ENCODE data around the gene CELA3A. TPM values are rescaled to one million over a fixed set of nuclear protein-coding genes. Genes with fewer than 3 reads are reported as not detected.
"Not testable (repeated sequence)": the region's sequence is repeated elsewhere in the genome, so short reads cannot be mapped to it uniquely, and the experiment has no call there.

The CELA3A gene
- total and polyA plus RNA-seq, 4 donors = 0.06 to 0.23 TPM; not detected in 2

GRCh38 chr1:22031214-22031962 lies 29.9 kb downstream of the CELA3A start:
- TF ChIP-seq, protein P1, sequence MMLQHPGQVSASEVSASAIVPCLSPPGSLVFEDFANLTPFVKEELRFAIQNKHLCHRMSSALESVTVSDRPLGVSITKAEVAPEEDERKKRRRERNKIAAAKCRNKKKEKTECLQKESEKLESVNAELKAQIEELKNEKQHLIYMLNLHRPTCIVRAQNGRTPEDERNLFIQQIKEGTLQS (IDR thresholded peaks at IDR 0.05) = no peak
- TF ChIP-seq JUND (IDR thresholded peaks at IDR 0.05) = no peak
- TF ChIP-seq, protein P2, sequence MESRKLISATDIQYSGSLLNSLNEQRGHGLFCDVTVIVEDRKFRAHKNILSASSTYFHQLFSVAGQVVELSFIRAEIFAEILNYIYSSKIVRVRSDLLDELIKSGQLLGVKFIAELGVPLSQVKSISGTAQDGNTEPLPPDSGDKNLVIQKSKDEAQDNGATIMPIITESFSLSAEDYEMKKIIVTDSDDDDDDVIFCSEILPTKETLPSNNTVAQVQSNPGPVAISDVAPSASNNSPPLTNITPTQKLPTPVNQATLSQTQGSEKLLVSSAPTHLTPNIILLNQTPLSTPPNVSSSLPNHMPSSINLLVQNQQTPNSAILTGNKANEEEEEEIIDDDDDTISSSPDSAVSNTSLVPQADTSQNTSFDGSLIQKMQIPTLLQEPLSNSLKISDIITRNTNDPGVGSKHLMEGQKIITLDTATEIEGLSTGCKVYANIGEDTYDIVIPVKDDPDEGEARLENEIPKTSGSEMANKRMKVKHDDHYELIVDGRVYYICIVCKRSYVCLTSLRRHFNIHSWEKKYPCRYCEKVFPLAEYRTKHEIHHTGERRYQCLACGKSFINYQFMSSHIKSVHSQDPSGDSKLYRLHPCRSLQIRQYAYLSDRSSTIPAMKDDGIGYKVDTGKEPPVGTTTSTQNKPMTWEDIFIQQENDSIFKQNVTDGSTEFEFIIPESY (IDR thresholded peaks at IDR 0.05) = no peak
- TF ChIP-seq HNF4G (IDR thresholded peaks at IDR 0.05) = no peak
- H3K9me3 ChIP-seq (ENCODE audit: control insufficient read depth in 4 of 4, low read length in 3 of 4) = no peaks in the 10 kb centered on the region
- H3K4me3 ChIP-seq (ENCODE audit: low read depth in 1 of 3, low read length in 3 of 3) = no peak overlapping the region
- no peak for DNase-seq (ENCODE audit: low spot score)
- 75% methylated on average over 8 of the region's 8 CpGs for whole genome bisulfite sequencing
- H3K27me3 ChIP-seq (ENCODE audit: control insufficient read depth in 4 of 4, insufficient read depth in 4 of 4, low read length in 3 of 4) = no peaks in the 10 kb centered on the region
- no peak overlapping the region for H3K27ac ChIP-seq (ENCODE audit: low read depth in 1 of 2, low read length in 2 of 2)
- peaks cover 0 to 6% (median 5%) of the 10 kb centered on the region in 4 donors for H3K36me3 ChIP-seq (ENCODE audit: control insufficient read depth in 4 of 4, insufficient read depth in 3 of 4, low read depth in 1 of 4, low read length in 3 of 4)
- peaks cover 0 to 3% (median 1%) of the 10 kb centered on the region in 4 donors for H3K4me1 ChIP-seq (ENCODE audit: control insufficient read depth in 4 of 4, insufficient read depth in 4 of 4, low read length in 3 of 4)
- H3K9ac ChIP-seq (ENCODE audit: low read depth in 1 of 2, low read length in 2 of 2) = no peak overlapping the region

DNA sequence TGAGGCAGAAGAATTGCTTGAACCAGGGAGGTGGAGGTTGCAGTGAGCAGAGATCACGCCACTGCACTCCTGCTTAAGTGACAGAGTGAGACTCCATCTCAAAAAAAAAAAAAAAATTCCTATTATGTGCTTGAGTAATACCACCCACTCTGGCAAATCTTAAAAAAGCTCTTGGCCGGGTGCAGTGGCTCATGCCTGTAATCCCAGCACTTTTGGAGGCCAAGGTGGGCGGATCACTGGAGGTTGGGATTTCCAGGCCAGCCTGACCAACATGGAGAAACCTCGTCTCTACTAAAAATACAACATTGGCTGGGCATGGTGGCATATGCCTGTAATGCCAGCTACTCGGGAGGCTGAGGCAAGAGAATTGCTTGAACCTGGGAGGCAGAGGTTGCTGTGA lies 33.4 kb downstream of the CELA3A start:
- H3K9me3 ChIP-seq (ENCODE audit: control insufficient read depth in 4 of 4, low read length in 3 of 4); H3K4me1 ChIP-seq (ENCODE audit: control insufficient read depth in 4 of 4, insufficient read depth in 4 of 4, low read length in 3 of 4); H3K4me3 ChIP-seq (ENCODE audit: low read depth in 1 of 3, low read length in 3 of 3); H3K9ac ChIP-seq (ENCODE audit: low read depth in 1 of 2, low read length in 2 of 2); H3K27ac ChIP-seq (ENCODE audit: low read depth in 1 of 2, low read length in 2 of 2); H3K27me3 ChIP-seq (ENCODE audit: control insufficient read depth in 4 of 4, insufficient read depth in 4 of 4, low read length in 3 of 4); DNase-seq (ENCODE audit: low spot score); H3K36me3 ChIP-seq (ENCODE audit: control insufficient read depth in 4 of 4, insufficient read depth in 3 of 4, low read depth in 1 of 4, low read length in 3 of 4): not testable (repeated sequence)
- 95% methylated on average over 5 of the region's 5 CpGs for WGBS

- Histone ChIP-seq H3K27ac (ENCODE audit: low read depth in 1 of 2, low read length in 2 of 2) (no peak overlapping the region), H3K27me3 (ENCODE audit: control insufficient read depth in 4 of 4, insufficient read depth in 4 of 4, low read length in 3 of 4) (no peaks in the 10 kb centered on the region), H3K4me3 (ENCODE audit: low read depth in 1 of 3, low read length in 3 of 3) (no peak overlapping the region), H3K9ac (ENCODE audit: low read depth in 1 of 2, low read length in 2 of 2) (no peak overlapping the region), H3K36me3 (ENCODE audit: control insufficient read depth in 4 of 4, insufficient read depth in 3 of 4, low read depth in 1 of 4, low read length in 3 of 4) (no peaks in the 10 kb centered on the region), H3K4me1 (ENCODE audit: control insufficient read depth in 4 of 4, insufficient read depth in 4 of 4, low read length in 3 of 4) (no peaks in the 10 kb centered on the region), H3K9me3 (ENCODE audit: control insufficient read depth in 4 of 4, low read length in 3 of 4) (no peaks in the 10 kb centered on the region)
- TF ChIP-seq GABPA (IDR thresholded peaks at IDR 0.05 in 1 of 2, conservative IDR thresholded peaks at IDR 0.05 in 1 of 2) (no peak), HNF4A (conservative IDR thresholded peaks at IDR 0.05) (no peak), EGR1 (IDR thresholded peaks at IDR 0.05; ENCODE audit: low read depth in 2 of 2) (no peak)
- WGBS = 67% methylated on average over 7 of the region's 7 CpGs
- no peak for DNase-seq (ENCODE audit: low spot score)
These were observed 36.1 kb downstream of the CELA3A start for GRCh38 chr1:22037520-22037919.

DNA sequence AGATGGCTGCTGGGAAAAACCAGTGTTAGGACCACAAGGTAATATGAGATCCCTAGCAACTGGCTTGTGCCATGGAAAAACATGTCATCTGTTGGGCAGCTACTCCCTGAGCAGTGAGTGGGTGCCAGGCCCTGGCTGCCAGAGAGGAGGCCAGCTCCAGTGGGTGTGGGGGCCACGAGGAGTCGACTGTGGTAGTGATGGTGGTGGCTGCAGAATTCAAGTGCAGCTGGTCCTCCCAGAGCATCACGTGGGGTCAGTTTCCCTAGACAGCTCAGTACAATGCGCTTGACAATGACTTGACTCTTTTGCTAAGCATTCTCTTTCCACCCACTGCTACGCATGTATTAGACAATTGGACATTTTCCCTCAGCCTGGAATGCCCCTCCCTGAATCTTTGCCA lies 36.6 kb downstream of the CELA3A start:
- Histone ChIP-seq H3K4me3 (ENCODE audit: low read depth in 1 of 3, low read length in 3 of 3) (no peak overlapping the region), H3K27ac (ENCODE audit: low read depth in 1 of 2, low read length in 2 of 2) (no peak overlapping the region), H3K4me1 (ENCODE audit: control insufficient read depth in 4 of 4, insufficient read depth in 4 of 4, low read length in 3 of 4) (no peaks in the 10 kb centered on the region), H3K27me3 (ENCODE audit: control insufficient read depth in 4 of 4, insufficient read depth in 4 of 4, low read length in 3 of 4) (no peaks in the 10 kb centered on the region), H3K9me3 (ENCODE audit: control insufficient read depth in 4 of 4, low read length in 3 of 4) (no peaks in the 10 kb centered on the region), H3K36me3 (ENCODE audit: control insufficient read depth in 4 of 4, insufficient read depth in 3 of 4, low read depth in 1 of 4, low read length in 3 of 4) (no peaks in the 10 kb centered on the region), H3K9ac (ENCODE audit: low read depth in 1 of 2, low read length in 2 of 2) (no peak overlapping the region)
- WGBS = 92% methylated on average over 5 of the region's 5 CpGs
- TF ChIP-seq JUND (IDR thresholded peaks at IDR 0.05) (no peak), YY1 (IDR thresholded peaks at IDR 0.05) (no peak), HNF4A (conservative IDR thresholded peaks at IDR 0.05) (no peak), TAF1 (conservative IDR thresholded peaks at IDR 0.05) (no peak), RAD21 (IDR thresholded peaks at IDR 0.05) (no peak), SP1 (IDR thresholded peaks at IDR 0.05) (no peak)
- TF ChIP-seq, protein P1 (IDR thresholded peaks at IDR 0.05) = no peak
- DNase-seq (ENCODE audit: low spot score) = no peak

All from liver (tissue), 9 donors.